Mucosa of descending colon (tissue), 3 donors: ENCODE data around the gene STX19. TPM values are rescaled to one million over a fixed set of nuclear protein-coding genes. Genes with fewer than 3 reads are reported as not detected.

Experiments
- ATAC-seq: fragments of 200-7000 bp; cut with Tn5 transposase; one replicate; pipeline ENCODE4 v1.9.1; 2020; ENCODE audit warnings: mild to moderate bottlenecking, moderate library complexity
- DNase-seq, 3 donors: peaks; one replicate each; pipeline ENCODE4 v3.0.0-alpha.2; 2020
- H3K36me3 ChIP-seq: fragments of 200-600 bp; one replicate; pipeline ENCODE4 v1.8.0; 2021; ENCODE audit warnings: low read depth, mild to moderate bottlenecking
- H3K4me1 ChIP-seq: fragments of 200-600 bp; one replicate; pipeline ENCODE4 v1.8.0; 2021; ENCODE audit warnings: low read depth, mild to moderate bottlenecking
- H3K4me3 ChIP-seq: fragments of 200-600 bp; one replicate; pipeline ENCODE4 v1.8.0; 2021; ENCODE audit warnings: mild to moderate bottlenecking
- H3K9me3 ChIP-seq: fragments of 200-600 bp; one replicate; pipeline ENCODE4 v1.8.0; 2021; ENCODE audit warnings: mild to moderate bottlenecking
- intact Hi-C, 2 donors: fragments of 100-400 bp; cut with DNase I in 1 of 2; cut with micrococcal nuclease in 1 of 2; formaldehyde crosslinking; loops; one replicate each; pipeline versions ENCODE4 v1.11.0 to v1.11.1; 2022; cut with DNase I, micrococcal nuclease
- total RNA-seq, 3 donors: library from RNA; stranded (reverse); fragmentation: NEBNext Ultra II Directional in 2 of 3; extraction: Animal tissue kit (Norgen Biotek cat#: 25700) in 2 of 3; gene quantifications; one replicate each; pipeline versions ENCODE4 v1.2.1 to v1.2.4, GENCODE V29; 2021 to 2023
- TF ChIP-seq, protein P1 (sequence below): fragments of 200-600 bp; IDR thresholded peaks from one replicate; pipeline ENCODE4 v1.8.0; 2022; ENCODE audit warnings: antibody characterized with exemption, mild to moderate bottlenecking
- donor health status: DM: no; HTN: no; CAD: no; lungs with moderate emphysema.
- donor health status: DM: no; HTN: no; CAD: no.
- donor health status: DM: no; HTN: yes; CAD: no.

The STX19 gene
- total RNA-seq, 3 donors from 2014 or later = 7.5 to 20.6 (median 18.9) TPM

DNA sequence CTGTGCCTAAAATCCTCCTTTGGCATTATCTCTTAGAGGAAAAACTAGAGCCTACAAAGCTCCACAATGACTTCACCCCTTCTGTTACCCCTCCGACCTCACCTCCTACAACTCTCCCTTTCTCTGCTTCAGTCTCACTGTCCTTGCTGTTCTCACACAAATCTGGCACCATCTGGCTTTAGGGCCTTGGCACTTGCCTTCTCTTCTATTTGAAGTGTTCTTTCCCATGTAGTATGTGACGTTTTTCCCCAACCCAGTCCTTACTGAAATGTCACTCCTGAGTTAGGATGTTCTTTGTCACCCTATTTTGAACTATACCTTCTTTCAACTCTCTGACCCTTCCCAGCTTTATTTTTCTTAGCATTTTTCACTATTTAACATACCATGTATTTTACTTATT, 8.7 kb downstream of the STX19 start:
- Histone ChIP-seq H3K9me3 (no peaks in the 10 kb centered on the region), H3K4me3 (no peak overlapping the region), H3K4me1 (no peaks in the 10 kb centered on the region), H3K36me3 (no peaks in the 10 kb centered on the region)
- TF ChIP-seq, protein P1, sequence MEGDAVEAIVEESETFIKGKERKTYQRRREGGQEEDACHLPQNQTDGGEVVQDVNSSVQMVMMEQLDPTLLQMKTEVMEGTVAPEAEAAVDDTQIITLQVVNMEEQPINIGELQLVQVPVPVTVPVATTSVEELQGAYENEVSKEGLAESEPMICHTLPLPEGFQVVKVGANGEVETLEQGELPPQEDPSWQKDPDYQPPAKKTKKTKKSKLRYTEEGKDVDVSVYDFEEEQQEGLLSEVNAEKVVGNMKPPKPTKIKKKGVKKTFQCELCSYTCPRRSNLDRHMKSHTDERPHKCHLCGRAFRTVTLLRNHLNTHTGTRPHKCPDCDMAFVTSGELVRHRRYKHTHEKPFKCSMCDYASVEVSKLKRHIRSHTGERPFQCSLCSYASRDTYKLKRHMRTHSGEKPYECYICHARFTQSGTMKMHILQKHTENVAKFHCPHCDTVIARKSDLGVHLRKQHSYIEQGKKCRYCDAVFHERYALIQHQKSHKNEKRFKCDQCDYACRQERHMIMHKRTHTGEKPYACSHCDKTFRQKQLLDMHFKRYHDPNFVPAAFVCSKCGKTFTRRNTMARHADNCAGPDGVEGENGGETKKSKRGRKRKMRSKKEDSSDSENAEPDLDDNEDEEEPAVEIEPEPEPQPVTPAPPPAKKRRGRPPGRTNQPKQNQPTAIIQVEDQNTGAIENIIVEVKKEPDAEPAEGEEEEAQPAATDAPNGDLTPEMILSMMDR = no peak
- ATAC-seq (no peak), DNase-seq (no peak)
- intact Hi-C loops = no loop called here

DNA sequence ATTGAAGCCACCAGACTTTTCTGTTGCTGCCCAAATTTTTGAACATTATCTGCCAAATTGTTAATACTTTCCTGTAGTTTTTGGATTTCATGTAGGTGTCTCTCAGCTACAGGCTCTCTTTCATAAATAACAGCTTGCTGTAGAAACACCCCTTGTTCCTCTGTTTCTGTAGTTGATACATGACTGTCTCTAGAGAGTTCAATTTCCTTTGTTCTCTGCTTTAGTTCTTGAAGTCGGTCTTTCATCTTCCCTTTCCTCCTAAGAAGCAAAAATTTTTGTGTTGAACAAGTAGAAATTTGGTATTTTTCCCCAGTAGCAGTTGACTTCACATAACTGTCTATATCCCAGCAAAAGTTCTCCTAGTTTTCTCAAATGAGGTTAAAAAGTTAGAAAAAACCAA, 13.4 kb downstream of the STX19 start:
- H3K4me3 ChIP-seq = no peak overlapping the region
- DNase-seq (no peak), ATAC-seq (no peak)
- intact Hi-C loops = no loop called here
- no peaks in the 10 kb centered on the region for H3K4me1 ChIP-seq
- no peaks in the 10 kb centered on the region for H3K36me3 ChIP-seq
- TF ChIP-seq, protein P1 = no peak
- H3K9me3 ChIP-seq = no peaks in the 10 kb centered on the region

DNA sequence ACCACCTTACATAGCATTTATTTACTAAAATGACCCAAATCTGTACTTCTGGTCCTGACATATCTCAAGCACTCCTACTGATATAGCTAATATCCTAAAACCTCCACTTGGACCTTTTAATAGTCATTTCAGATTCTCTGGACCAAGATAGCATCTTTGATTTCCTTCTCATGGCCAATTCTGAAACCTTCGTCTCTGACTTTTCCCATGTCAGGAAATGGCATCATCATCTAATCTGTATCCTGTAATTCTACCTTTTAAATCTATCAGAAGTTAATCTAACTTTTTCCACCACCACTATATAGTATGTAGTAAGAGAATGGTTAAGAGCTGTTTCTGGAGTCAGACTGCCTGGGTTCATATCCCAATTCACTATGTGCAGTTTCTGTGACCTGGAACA, 16.2 kb downstream of the STX19 start:
- intact Hi-C loops = no loop called here
- Histone ChIP-seq H3K9me3 (no peaks in the 10 kb centered on the region), H3K36me3 (no peaks in the 10 kb centered on the region), H3K4me3 (no peak overlapping the region), H3K4me1 (no peaks in the 10 kb centered on the region)
- no peak for ATAC-seq
- TF ChIP-seq, protein P1 = no peak
- DNase-seq = no peak

DNA sequence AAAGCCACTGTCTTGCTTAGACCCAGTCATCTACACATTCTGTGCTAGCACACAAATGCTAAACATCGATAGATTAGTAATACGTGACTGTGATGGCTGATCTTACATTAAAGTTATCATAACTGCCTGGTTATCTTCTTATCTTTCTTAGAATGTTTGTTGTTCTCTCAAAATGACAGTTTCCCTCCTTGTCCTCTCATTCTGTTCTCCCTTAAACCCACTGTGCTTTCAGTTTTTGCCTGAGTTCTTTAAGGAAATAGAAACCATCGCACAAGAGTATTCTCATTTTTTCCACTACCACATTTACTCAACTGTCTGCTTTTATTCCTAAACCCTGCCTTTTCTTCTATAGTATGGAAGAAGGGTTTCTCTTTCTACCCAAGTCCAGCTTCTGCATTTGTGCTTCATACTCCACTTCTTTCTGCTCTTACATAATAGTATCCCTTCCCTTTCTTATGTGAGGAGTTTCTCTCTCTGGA, 17.1 kb downstream of the STX19 start:
- intact Hi-C loops = no loop called here
- no peaks in the 10 kb centered on the region for H3K9me3 ChIP-seq
- H3K4me3 ChIP-seq = no peak overlapping the region
- no peaks in the 10 kb centered on the region for H3K4me1 ChIP-seq
- TF ChIP-seq, protein P1 = no peak
- H3K36me3 ChIP-seq = no peaks in the 10 kb centered on the region
- DNase-seq (no peak), ATAC-seq (peak; percentile 30)

DNA sequence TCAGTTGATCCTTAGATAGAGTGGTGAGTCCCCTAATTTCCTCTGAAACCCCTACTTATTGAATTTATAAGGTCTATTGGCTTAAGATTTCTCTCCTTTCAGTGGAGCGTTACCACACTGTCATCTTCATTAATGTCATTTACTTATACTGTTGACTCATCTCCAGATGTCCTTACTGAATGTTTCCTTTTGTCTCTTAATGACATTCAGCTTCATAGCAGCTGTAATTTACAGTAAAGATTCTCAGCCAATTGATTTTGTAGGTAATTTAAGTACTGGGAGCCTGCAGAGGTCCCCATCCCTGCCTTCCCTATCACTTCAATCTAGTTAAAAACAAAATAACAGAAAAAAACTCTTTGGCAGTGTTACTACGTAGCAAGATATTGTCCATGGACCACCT, 18.8 kb downstream of the STX19 start:
- Histone ChIP-seq H3K9me3 (no peaks in the 10 kb centered on the region), H3K4me3 (no peak overlapping the region), H3K36me3 (no peaks in the 10 kb centered on the region), H3K4me1 (no peaks in the 10 kb centered on the region)
- intact Hi-C loops = loop anchor here in 1 of 2 donors (10.0 kb wide), 1 partner anchor 55 kb away; the partner anchor contains the start of genes DHFR2 and NSUN3
- TF ChIP-seq, protein P1 = no peak
- no peak for ATAC-seq
- DNase-seq = no peak

DNA sequence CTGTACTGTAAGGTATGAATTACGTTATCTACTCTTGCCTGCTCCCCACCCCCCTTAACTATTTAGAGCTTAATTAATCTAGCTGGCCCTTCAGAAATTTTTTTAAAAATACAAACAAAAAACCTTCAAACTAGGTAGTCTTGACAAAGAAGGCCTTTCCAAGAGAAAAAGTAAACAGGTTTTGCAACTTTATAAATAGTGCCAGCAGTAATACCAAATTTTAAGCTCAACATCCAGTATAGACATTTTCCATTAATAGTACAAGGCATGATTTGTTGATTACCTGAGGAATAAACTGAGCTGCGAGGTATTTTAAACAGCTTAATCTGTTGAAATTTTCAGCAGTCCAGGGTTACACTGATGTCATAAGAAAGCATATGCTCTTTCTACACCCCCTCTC, 20.1 kb downstream of the STX19 start:
- no peak for DNase-seq
- no peak for ATAC-seq
- no peak overlapping the region for H3K4me3 ChIP-seq
- H3K4me1 ChIP-seq = no peaks in the 10 kb centered on the region
- H3K36me3 ChIP-seq = no peaks in the 10 kb centered on the region
- TF ChIP-seq, protein P1 = no peak
- intact Hi-C loops = loop anchor here in 1 of 2 donors (10.0 kb wide), 1 partner anchor 57 kb away; the partner anchor contains the start of genes DHFR2 and NSUN3
- no peaks in the 10 kb centered on the region for H3K9me3 ChIP-seq
